GM19395 (cell line): Measurements from ENCODE around the gene ZNF385B.
A peak's percentile ranks its signal among the peaks of the same experiment; 100 is the strongest.
"Not testable (repeated sequence)": the region's sequence is repeated elsewhere in the genome, so short reads cannot be mapped to it uniquely, and the experiment has no call there.

Source experiments
- ATAC-seq: cut with Tn5 transposase; IDR thresholded peaks from one replicate; pipeline ENCODE4 v1.9.1; 2021; ENCODE audit warnings: mild to moderate bottlenecking, moderate library complexity; ENCODE audit not compliant: unreplicated experiment

Gene ZNF385B

DNA sequence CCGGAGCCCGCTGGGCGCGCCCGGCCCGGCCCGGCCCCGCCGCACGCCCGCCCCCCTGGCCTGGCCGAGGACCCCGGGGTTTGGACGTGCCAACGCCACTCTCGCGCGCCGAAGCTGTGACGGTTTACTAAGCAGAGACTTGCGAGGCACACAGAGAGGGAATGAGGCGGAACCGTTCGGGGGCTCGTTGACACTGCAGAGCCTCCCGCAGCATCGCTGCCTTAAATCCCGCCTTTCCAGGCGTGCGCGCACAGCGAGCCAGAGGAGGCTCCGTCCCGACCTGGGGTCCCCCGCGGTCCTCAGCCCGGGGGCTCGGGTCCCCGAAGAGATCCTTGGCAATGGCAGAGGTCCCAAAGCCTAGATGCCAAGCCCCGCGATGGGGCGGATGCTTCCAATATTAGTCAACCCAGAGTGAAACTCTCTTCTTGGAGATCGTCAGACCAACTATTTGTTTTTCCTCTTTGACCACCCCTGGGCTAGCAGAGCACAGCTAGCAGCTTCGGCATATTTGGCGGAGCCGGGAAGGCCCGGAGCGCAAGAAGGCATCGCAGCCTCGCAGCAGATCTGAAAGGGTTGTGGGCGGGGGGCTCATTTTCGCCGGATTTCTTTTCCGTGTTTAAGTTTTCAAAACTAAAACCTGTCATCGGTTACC, at the start of gene ZNF385B:
ZNF385B (minus strand) TSS at position 197 of the 652 bp plus-strand sequence.
- peak; percentile 40 for ATAC-seq

DNA sequence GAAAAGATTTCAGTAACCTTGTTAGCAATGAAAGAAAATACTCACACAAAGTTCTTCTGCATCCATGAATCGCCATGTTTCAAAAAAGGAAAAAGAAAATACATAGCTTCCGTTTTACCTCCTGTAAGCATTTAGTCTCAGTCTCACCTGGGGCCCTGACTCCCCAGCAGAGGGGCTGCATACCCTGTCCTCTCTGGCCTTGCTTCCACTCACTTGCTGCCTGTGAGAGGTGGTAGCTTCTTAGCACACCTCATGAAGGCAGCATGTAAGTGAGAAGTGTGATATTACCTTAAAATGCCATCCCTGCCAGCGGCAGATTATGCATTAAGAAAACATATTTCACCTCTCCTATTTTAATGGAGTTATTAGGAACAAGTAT, 49.3 kb upstream of the ZNF385B start:
- ATAC-seq, result no peak

- ATAC-seq, result no peak
Measured at GRCh38 chr2:179909845-179910734, 48.7 kb upstream of the ZNF385B start.

GRCh38 chr2:179900655-179901054, 39.2 kb upstream of the ZNF385B start:
- ATAC-seq, result no peak

GRCh38 chr2:179899666-179900065, 38.3 kb upstream of the ZNF385B start:
- no peak for ATAC-seq

GRCh38 chr2:179898873-179899272, 37.5 kb upstream of the ZNF385B start:
- ATAC-seq, result peak; percentile 89

DNA sequence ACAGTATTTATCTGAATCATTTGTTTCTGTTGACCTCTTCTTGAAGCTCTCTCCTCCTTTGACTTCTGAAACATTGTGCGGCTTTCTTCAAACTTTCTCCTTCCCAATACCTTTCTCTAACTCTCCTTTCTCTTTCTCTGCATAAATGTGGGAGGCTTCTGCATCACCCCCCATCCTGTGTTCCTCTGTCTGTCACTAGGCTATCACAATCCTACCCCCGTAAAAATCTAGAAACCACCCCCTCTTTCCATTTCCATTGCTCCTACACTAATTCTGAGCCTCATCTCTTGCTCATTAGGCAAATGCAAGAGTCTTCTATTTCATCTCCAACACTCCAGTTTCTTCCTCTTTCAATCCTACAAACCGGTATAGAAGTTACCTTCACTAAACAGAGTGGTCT, 32.2 kb upstream of the ZNF385B start:
- ATAC-seq, result no peak

GRCh38 chr2:179891237-179891636, 29.8 kb upstream of the ZNF385B start:
- ATAC-seq, result no peak

DNA sequence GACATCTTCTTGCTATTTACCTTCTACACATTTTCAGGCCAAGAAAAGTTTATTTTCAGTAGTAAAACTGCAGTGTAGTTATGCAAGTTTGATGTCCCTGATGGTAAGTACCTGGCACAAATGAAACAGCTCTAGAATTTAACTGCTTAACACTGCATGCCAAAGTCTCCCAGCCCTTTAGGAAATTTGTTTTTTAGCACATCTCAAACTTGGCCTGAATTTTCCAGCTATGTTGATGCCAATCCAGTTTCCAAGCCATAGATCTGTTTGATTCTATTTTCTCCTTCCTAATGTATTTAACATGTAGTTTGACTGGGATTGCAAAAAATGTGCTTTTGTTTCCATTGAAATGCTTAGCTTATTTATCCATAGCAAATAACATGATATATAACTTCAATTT, 29.3 kb upstream of the ZNF385B start:
- no peak for ATAC-seq

DNA sequence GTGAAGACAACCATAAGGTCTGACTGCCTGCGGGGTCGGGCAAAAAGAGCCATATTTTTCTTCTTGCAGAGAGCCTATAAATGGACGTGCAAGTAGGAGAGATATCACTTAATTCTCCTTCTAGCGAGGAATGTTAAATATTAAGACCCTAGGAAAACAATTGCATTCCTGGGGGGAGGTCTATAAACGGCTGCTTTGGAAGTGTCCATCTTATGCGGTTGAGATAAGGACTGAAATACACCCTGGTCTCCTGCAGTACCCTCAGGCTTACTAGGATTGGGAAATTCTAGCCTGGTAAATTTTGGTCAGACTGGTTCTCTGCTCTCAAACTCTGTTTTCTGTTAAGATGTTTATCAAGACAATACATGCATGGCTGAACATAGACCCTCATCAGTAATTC, 27.2 kb upstream of the ZNF385B start:
- not testable (repeated sequence) for ATAC-seq

- ATAC-seq, result no peak
Measured at GRCh38 chr2:179884193-179884592, 22.8 kb upstream of the ZNF385B start.

DNA sequence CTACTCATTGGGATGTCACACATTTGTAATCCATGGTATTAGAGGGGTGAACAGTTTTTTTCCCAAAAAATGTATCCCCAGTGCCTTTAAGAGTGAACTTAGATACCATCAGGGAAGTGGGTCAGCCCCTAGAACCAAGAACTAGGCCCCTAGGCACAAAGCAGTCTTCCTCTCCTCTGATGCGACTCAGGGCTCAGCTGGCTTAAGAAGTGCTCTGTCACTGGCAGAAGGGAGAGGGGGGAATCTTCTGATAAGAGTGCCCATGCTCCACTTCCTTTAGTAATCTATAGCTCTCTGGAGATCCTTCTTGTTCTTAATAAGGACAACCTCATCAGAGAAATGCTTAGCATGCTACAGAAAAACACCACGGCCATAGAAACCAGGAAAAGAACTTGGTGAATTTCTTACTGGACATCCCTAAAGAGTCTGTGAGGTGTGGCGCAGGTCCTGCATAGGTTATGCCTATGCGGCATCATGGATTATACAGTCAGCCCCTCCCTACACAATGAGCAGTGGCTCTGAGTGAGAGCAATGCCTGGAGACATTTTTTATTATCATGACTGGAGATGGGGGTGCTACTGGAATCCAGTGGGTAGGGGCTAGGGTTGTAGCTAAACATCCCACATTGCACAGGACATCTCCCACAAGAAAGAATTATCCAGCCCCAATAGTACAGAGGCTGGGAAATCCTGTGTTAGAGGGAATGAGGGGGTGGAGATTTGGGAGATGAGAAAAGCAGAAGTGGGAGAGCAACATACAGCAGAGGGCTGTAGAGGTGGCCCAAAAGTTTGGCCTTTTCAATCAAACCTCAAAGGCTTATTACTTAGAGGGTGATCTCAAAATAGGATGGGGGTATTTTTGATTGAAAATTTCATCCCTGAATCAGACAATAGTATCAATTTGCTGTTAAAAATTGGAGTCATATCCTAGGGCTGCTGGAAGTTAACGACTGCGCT, 21.7 kb upstream of the ZNF385B start:
- ATAC-seq, result no peak

- ATAC-seq, result no peak
Measured at GRCh38 chr2:179877601-179878364, 16.4 kb upstream of the ZNF385B start.

DNA sequence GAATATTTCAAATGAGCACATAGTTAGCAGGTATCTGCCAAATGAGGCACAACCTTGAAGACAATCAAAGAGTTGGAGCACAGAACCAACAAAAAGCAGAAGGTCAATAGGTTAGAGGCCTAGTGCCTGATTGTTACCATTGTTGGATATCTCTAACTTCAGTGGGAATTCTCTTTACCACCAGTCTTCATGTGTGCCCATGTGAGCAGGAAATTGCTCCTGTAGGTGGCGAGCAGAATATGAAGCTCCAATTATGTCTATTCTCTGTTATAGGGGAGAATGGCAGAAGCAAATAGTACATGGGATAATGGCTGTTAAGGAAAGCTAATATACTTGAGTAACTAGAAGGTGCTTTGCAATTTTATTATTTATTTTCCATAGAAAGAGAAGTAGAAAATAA, 14.9 kb upstream of the ZNF385B start:
- no peak for ATAC-seq

- ATAC-seq, result no peak
Measured at GRCh38 chr2:179875864-179876263, 14.5 kb upstream of the ZNF385B start.

DNA sequence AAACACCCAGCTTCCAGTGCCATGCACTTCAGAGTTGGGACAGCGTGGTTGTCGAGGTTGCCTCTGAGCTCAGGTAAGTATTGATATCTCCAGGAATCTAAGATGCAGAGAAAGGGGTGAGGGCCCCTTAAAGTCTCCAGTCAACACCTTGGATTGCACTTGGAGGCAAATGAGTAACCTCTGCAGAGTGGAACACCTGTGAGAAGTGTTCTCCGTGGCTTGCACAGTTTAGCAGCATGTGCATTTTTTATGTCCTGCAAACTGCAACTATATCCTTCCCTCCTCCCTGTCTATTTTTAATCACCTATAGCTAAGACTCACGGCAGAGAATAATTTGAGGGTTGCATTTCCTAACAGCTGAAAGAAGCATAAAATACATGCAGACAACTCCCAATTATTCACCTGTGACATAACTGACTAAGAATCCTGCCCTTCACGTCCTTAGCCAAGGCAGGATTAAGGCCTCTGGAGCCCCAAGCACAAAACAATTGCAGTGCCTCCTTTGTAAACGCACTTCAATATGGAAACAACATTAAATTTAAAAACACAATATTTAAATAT, 1.6 kb upstream of the ZNF385B start:
- no peak for ATAC-seq

GRCh38 chr2:179861027-179861415, 391 bp downstream of the ZNF385B start:
- ATAC-seq, result peak; percentile 56

DNA sequence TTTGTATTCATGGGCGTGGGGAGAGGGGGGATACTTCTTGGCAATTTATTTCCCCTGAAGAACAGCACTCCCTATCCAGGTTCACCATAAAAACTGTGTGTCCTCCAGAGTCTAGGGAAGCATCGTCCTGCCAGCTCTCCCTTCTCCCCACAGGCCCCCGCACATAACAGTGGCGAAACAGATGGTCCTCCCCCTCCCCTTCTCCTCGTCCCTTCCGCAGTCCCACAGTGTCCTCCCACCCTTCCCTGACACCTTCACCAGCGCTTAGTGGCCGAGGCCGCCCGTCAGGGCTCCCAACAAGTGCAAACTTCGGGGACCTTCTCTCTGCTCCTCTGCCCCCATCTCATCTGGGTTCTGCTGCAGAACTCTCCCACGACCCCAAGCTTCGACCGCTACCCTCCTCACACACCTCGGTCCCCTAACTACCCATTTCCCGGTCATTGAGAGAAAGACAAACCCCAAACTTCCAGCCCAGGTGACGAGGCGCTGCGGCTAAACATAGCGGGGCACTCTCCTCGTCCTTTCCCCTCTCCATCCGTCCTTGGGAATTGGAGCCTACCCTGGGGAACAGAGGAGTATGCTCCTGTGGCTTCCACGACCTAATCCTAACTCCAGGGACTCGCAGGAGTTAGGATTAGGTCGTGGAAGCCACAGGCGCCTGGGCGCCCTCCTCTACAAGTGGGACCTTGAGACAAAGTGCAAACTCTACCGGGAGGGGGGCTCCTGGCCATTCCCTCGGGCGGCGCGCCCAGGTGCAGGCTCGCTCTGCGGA, 971 bp downstream of the ZNF385B start:
- ATAC-seq, result peak; percentile 39

DNA sequence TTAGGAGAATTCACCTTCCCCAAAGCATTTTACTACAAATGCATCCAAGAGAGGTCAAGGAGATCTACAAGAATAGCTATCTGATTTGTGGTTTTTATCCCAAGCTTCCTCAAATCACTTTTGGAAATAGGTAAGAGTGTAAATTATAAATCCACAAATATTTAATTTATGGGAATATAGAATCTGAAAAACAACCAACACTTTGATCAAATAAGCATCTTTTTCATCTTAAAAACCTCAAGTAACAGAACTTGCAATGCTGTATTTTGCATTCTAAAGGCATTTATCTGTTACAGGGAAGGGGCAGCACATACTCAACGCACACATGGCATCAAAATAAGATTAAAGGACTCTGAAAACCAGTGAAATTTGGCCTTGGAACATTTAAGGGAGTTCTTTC, 1.9 kb downstream of the ZNF385B start:
- no peak for ATAC-seq
